Superior temporal gyrus (tissue), 1 donor: ENCODE data around the gene VAMP1.
"Not testable (repeated sequence)": the region's sequence is repeated elsewhere in the genome, so short reads cannot be mapped to it uniquely, and the experiment has no call there.

Source experiments
- DNase-seq: peaks from one replicate; pipeline ENCODE4 v3.0.0-alpha.2; 2016; ENCODE audit errors: extremely low spot score

The VAMP1 gene

GRCh38 chr12:6469609-6470374 lies 685 bp downstream of the VAMP1 start:
- DNase-seq = peak; percentile 52

- no peak for DNase-seq
Measured at GRCh38 chr12:6469092-6469491, 1.4 kb downstream of the VAMP1 start.

GRCh38 chr12:6468283-6468575 lies 2.2 kb downstream of the VAMP1 start:
- DNase-seq = no peak

GRCh38 chr12:6467571-6468282 lies 2.8 kb downstream of the VAMP1 start:
- DNase-seq = not testable (repeated sequence)

DNA sequence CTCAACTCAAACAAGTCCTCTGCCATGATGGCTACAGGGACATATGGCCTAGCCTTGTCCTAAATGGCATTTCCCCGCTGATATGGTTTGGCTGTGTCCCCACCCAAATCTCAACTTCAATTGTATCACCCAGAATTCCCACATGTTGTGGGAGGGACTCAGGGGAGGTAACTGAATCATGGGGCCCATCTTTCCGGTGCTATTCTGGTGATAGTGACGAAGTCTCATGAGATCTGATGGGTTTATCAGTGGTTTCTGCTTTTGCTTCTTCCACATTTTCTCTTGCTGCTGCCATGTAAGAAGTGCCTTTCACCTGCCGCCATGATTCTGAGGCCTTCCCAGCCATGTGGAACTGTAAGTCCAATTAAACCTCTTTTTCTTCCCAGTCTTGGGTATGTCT lies 3.7 kb downstream of the VAMP1 start:
- not testable (repeated sequence) for DNase-seq

DNA sequence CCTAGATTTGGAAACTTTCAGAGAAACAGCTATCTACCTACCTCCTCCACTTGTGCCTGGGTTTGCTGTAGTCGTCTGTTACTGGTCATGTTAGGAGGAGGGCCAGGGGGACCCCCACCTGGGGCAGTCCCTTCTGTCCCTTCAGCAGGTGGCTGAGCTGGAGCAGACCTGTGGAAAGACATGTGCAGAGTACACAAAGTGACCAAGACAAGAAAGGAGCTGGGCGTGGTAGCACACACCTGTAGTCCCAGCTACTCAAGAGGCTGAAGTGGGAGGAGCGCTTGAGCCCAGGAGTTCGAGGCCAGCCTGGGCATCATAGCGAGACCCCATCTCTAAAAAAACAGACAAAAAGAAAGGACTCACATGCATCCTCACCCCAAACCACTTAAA lies 4.3 kb downstream of the VAMP1 start:
- no peak for DNase-seq

- DNase-seq = peak; percentile 91
Measured at GRCh38 chr12:6465467-6466183, 4.9 kb downstream of the VAMP1 start.

- DNase-seq = no peak
Measured at GRCh38 chr12:6464531-6464930, 5.9 kb downstream of the VAMP1 start.

GRCh38 chr12:6463858-6464257 lies 6.6 kb downstream of the VAMP1 start:
- no peak for DNase-seq

GRCh38 chr12:6463216-6463615 lies 7.3 kb downstream of the VAMP1 start:
- no peak for DNase-seq

GRCh38 chr12:6462234-6462995 lies 8.1 kb downstream of the VAMP1 start:
- DNase-seq = no peak

GRCh38 chr12:6461401-6462233 lies 8.9 kb downstream of the VAMP1 start:
- DNase-seq = peak; percentile 25

DNA sequence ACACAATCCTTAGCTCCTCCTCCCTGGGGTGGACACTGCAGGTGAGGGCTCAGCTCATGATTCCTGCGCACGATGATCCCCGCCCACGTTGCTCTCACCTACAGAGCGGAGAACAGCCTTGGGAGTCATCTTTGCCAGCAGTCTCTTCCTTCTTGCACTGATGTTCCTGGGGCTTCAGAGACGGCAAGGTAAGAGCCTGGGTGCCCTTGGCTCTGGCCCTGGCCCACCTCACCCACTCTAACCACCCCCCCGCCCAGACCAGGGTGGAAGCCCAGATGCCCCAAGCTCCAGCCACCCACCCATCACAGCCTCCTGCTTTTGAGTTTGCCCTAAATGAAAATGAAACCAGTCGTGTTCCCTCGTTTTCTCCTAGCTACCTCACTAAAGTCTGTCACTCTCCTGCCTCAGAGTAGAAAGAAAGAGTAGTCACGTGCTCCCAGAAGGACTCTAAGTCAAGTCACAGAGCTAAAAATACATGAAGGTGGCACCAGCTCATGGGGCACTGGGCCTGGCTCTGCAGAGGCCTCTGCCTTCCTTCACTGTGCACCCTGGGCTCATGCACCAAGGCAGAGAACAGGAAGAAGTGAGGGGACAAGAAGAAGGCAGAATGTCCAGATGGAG lies 9.6 kb downstream of the VAMP1 start:
- DNase-seq = no peak

DNA sequence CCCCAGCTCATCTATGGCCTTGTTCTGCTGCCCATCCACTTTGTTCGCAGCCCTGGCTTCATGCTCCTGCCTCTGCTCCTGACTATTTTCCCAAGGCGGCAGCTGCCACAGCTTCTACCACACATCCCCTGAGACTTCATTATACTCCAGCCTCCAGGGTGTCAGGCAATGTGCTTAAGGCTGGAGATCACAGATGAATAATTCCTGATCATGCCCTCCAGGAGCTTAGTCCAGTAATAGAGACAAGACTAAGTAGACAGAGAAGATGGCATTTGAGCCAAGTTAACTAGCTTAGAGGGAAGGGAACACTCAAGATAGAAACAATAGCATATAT lies 11.5 kb downstream of the VAMP1 start:
- DNase-seq = no peak

GRCh38 chr12:6458281-6459003 lies 12.0 kb downstream of the VAMP1 start:
- no peak for DNase-seq

- DNase-seq = no peak
Measured at GRCh38 chr12:6457220-6457945, 13.1 kb downstream of the VAMP1 start.

GRCh38 chr12:6452944-6453630 lies 17.4 kb downstream of the VAMP1 start:
- DNase-seq = no peak

- DNase-seq = peak; percentile 46
Measured at GRCh38 chr12:6452245-6452943, 18.1 kb downstream of the VAMP1 start.
